ENCODE results near the gene MSRB2. TPM values are rescaled to one million over a fixed set of nuclear protein-coding genes. Genes with fewer than 3 reads are reported as not detected.

Gene MSRB2
- total RNA-seq, 4 donors from 2014 or later = 8.7 to 19.3 (median 13.7) TPM

DNA sequence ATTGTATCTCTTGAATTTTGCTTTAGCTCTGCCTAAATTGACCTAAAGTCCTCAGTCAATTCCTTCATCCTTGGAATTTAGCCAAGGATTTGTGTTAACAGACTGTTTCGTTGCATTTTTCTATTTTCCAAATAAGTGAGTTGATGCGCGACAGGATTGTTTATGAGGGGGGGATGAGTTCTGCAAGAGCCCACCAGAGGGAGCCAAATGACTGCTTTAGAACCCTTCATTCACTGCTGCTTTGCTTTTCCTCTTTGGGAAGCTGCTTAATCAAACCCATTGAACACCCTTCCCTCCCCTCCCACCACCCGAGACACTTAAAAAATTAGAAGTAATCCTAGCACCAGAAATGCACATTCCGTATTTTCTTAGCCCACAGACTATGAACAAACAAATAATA is 63.0 kb downstream of the MSRB2 start:
- no peak for DNase-seq
- peaks cover 0 to 36% (median 0%) of the 10 kb centered on the region in 4 donors for H3K27me3 ChIP-seq
- H3K9me3 ChIP-seq = no peaks in the 10 kb centered on the region
- TF ChIP-seq POLR2A (IDR thresholded peaks at IDR 0.05) = no peak
- TF ChIP-seq, protein P1, sequence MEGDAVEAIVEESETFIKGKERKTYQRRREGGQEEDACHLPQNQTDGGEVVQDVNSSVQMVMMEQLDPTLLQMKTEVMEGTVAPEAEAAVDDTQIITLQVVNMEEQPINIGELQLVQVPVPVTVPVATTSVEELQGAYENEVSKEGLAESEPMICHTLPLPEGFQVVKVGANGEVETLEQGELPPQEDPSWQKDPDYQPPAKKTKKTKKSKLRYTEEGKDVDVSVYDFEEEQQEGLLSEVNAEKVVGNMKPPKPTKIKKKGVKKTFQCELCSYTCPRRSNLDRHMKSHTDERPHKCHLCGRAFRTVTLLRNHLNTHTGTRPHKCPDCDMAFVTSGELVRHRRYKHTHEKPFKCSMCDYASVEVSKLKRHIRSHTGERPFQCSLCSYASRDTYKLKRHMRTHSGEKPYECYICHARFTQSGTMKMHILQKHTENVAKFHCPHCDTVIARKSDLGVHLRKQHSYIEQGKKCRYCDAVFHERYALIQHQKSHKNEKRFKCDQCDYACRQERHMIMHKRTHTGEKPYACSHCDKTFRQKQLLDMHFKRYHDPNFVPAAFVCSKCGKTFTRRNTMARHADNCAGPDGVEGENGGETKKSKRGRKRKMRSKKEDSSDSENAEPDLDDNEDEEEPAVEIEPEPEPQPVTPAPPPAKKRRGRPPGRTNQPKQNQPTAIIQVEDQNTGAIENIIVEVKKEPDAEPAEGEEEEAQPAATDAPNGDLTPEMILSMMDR (IDR thresholded peaks at IDR 0.05) = peak; percentile 68 to 78 (median 74)
- intact Hi-C loops (cut with DNase I) = loop anchor here (10.0 kb wide), 1 partner anchor 1036 kb away; no protein-coding TSS in a partner anchor
- H3K4me3 ChIP-seq = no peak overlapping the region
- 3 to 5% methylated on average over 5 of the region's 5 CpGs for WGBS, 2 donors
- H3K27ac ChIP-seq = no peak overlapping the region
- H3K4me1 ChIP-seq = peaks cover 0 to 9% (median 0%) of the 10 kb centered on the region in 3 donors
- no peaks in the 10 kb centered on the region for H3K36me3 ChIP-seq

GRCh38 chr10:23171232-23171876 is 76.0 kb downstream of the MSRB2 start:
- 6 to 24% methylated on average over 19 to 21 of the region's 26 CpGs for WGBS, 2 donors
- H3K36me3 ChIP-seq = no peaks in the 10 kb centered on the region

More at GRCh38 chr10:23171232-23171876, 76.0 kb downstream of the MSRB2 start:
- TF ChIP-seq, protein P1 (IDR thresholded peaks at IDR 0.05) = no peak
- no peak for TF ChIP-seq POLR2A (IDR thresholded peaks at IDR 0.05)
- no peak overlapping the region for H3K27ac ChIP-seq
- peaks cover 0 to 19% (median 8%) of the 10 kb centered on the region in 3 donors for H3K4me1 ChIP-seq
- no peaks in the 10 kb centered on the region for H3K9me3 ChIP-seq
- intact Hi-C loops (cut with DNase I) = no loop called here
- DNase-seq = no peak
- peaks cover 11 to 83% (median 20%) of the 10 kb centered on the region in 4 donors for H3K27me3 ChIP-seq
- no peak overlapping the region for H3K4me3 ChIP-seq

Small RNA genes within 50 kb of the gene (small RNA-seq; reads per million reads assigned to genes)
- 0 reads per million in 4 donors for gene RF00561

Other genes with a start within 250 kb of the MSRB2 start
- not detected for gene ARMC3, start 167.5 kb upstream of the MSRB2 start, total RNA-seq
- not detected for gene PTF1A, start 96.7 kb downstream of the MSRB2 start, total RNA-seq
- under 1 TPM in 2 of 4 donors, not detected in 2; 0.18 to 0.27 TPM for gene C10orf67, start 249.2 kb downstream of the MSRB2 start, total RNA-seq

Measured in esophagus squamous epithelium (tissue), 5 donors.